Body of pancreas (tissue), 4 donors: ENCODE measurements around the gene DIDO1. TPM values are rescaled to one million over a fixed set of nuclear protein-coding genes. Genes with fewer than 3 reads are reported as not detected.

Experiments
- ATAC-seq: fragments of 150-250 bp; one replicate; pipeline ENCODE4 v1.9.1; 2016
- DNase-seq, 4 donors: peaks; one replicate each; pipeline ENCODE4 v3.0.0-alpha.2; 2019
- H3K27ac ChIP-seq, 4 donors: fragments of 200-600 bp; sonication (generic); 1 replicate in 3 of 4; 2 replicates in 1 of 4; pipeline versions ENCODE4 v1.5.1 to v1.6.1; 2016 to 2019; ENCODE audit warnings: mild to moderate bottlenecking in 1 of 4, mixed read lengths in 1 of 4, moderate library complexity in 1 of 4
- H3K27me3 ChIP-seq, 2 donors: fragments of 200-600 bp; sonication (generic); one replicate each; pipeline ENCODE4 v1.6.0; 2016; ENCODE audit warnings: mild to moderate bottlenecking in 1 of 2
- H3K36me3 ChIP-seq, 2 donors: fragments of 200-600 bp; sonication (generic); replicated peaks in 1 of 2; 2 replicates each; pipeline ENCODE4 v1.5.1; 2016; ENCODE audit warnings: low read depth in 2 of 2; ENCODE audit not compliant: insufficient read depth in 1 of 2
- H3K4me1 ChIP-seq: fragments of 200-600 bp; sonication (generic); one replicate; pipeline ENCODE4 v1.6.0; 2016
- H3K4me3 ChIP-seq, 2 donors: fragments of 200-600 bp; sonication (generic); 1 replicate in 1 of 2; 2 replicates in 1 of 2; pipeline ENCODE4 v1.5.1; 2016 to 2019
- H3K9me3 ChIP-seq, 3 donors: fragments of 200-600 bp; sonication (generic); 1 replicate in 2 of 3; 2 replicates in 1 of 3; pipeline ENCODE4 v1.5.1; 2016
- POLR2A ChIP-seq, 3 donors: fragments of 450-650 bp; IDR thresholded peaks; one replicate each; pipeline ENCODE4 v1.6.1; 2016; ENCODE audit warnings: antibody characterized with exemption in 3 of 3, mild to moderate bottlenecking in 2 of 3
- WGBS, 2 donors: methylation state at CpG; one replicate each; pipeline ENCODE4 v1.1.5; 2017; 5-methylcytosine and 5-hydroxymethylcytosine counted together
- intact Hi-C: fragments of 100-400 bp; cut with DNase I; formaldehyde crosslinking; loops from one replicate; pipeline ENCODE4 v1.15.1; 2023
- total RNA-seq, 2 donors: library from RNA; depleted of rRNA; stranded (reverse); fragments of >200 nt; gene quantifications; one replicate each; pipeline ENCODE4 v1.1.0, GENCODE V29; 2016
- TF ChIP-seq, protein P1 (sequence below), 7 experiments: fragments of 450-650 bp in 4 of 7; fragments of 200-600 bp in 3 of 7; sonication (generic) in 3 of 7; IDR thresholded peaks; one replicate each; pipeline ENCODE4 v1.5.1; 2016 to 2019; ENCODE audit warnings: antibody characterized with exemption in 7 of 7

DIDO1 gene
- total RNA-seq, 2 donors from 2014 or later, result 38.4 to 51.7 TPM

DNA sequence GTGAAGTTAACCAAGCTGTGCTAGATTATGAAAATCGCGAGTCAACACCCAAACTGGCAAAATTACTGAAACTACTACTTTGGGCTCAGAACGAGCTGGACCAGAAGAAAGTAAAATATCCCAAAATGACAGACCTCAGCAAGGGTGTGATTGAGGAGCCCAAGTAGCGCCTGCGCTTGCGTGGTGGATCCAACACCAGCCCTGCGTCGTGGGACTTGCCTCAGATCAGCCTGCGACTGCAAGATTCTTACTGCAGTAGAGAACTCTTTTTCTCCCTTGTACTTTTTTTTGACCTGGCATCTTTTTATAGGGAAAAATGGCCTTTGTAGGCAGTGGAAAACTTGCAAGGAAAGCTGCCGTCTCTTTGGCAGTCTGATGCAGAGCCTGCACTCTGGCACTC lies 18.4 kb upstream of the DIDO1 start:
- Histone ChIP-seq H3K36me3 (peaks cover 0 to 25% of the 10 kb centered on the region in 2 donors), H3K9me3 (no peaks in the 10 kb centered on the region), H3K4me1 (peaks cover 11% of the 10 kb centered on the region), H3K27ac (no peak overlapping the region), H3K27me3 (no peaks in the 10 kb centered on the region), H3K4me3 (no peak overlapping the region)
- ATAC-seq, result no peak
- DNase-seq, result no peak
- 89 to 95% methylated on average over 10 of the region's 10 CpGs for WGBS, 2 donors
- TF ChIP-seq POLR2A (IDR thresholded peaks at IDR 0.05), result no peak
- TF ChIP-seq, protein P1, sequence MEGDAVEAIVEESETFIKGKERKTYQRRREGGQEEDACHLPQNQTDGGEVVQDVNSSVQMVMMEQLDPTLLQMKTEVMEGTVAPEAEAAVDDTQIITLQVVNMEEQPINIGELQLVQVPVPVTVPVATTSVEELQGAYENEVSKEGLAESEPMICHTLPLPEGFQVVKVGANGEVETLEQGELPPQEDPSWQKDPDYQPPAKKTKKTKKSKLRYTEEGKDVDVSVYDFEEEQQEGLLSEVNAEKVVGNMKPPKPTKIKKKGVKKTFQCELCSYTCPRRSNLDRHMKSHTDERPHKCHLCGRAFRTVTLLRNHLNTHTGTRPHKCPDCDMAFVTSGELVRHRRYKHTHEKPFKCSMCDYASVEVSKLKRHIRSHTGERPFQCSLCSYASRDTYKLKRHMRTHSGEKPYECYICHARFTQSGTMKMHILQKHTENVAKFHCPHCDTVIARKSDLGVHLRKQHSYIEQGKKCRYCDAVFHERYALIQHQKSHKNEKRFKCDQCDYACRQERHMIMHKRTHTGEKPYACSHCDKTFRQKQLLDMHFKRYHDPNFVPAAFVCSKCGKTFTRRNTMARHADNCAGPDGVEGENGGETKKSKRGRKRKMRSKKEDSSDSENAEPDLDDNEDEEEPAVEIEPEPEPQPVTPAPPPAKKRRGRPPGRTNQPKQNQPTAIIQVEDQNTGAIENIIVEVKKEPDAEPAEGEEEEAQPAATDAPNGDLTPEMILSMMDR (IDR thresholded peaks at IDR 0.05), result no peak
- intact Hi-C loops, result no loop called here

- WGBS, 2 donors, result 89 to 93% methylated on average over 8 of the region's 8 CpGs
These were observed 17.9 kb upstream of the DIDO1 start for GRCh38 chr20:62944184-62944583.

DNA sequence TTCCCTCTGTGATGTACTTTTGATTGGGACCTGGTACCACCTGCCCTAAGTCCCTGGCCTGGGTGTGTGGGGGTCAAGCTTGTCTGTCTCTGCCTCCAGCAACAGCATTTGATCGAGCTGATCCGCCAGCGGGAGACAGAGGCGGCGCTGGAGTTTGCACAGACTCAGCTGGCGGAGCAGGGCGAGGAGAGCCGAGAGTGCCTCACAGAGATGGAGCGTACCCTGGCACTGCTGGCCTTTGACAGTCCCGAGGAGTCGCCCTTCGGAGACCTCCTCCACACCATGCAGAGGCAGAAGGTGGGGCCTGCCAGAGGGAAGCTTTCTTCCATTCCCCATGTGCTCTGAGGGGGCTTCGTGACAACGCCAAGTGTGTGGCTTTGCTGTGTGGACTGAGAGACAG lies 17.1 kb upstream of the DIDO1 start:
- peaks cover 0 to 25% of the 10 kb centered on the region in 2 donors for H3K36me3 ChIP-seq
- intact Hi-C loops, result no loop called here
- no peak for TF ChIP-seq POLR2A (IDR thresholded peaks at IDR 0.05)
- TF ChIP-seq, protein P1 (IDR thresholded peaks at IDR 0.05), result no peak
- peaks cover 19% of the 10 kb centered on the region for H3K4me1 ChIP-seq
- DNase-seq, result no peak
- 87 to 99% methylated on average over 9 of the region's 14 CpGs for WGBS, 2 donors
- no peaks in the 10 kb centered on the region for H3K27me3 ChIP-seq
- H3K27ac ChIP-seq, result no peak overlapping the region
- no peaks in the 10 kb centered on the region for H3K9me3 ChIP-seq
- no peak overlapping the region for H3K4me3 ChIP-seq
- no peak for ATAC-seq

More at GRCh38 chr20:62944184-62944583, 17.9 kb upstream of the DIDO1 start:
- ATAC-seq (no peak), DNase-seq (no peak)
- Histone ChIP-seq H3K9me3 (no peaks in the 10 kb centered on the region), H3K27me3 (no peaks in the 10 kb centered on the region), H3K27ac (no peak overlapping the region), H3K4me1 (peaks cover 17% of the 10 kb centered on the region), H3K4me3 (no peak overlapping the region), H3K36me3 (peaks cover 0 to 25% of the 10 kb centered on the region in 2 donors)
- TF ChIP-seq POLR2A (IDR thresholded peaks at IDR 0.05), result no peak
- TF ChIP-seq, protein P1 (IDR thresholded peaks at IDR 0.05), result no peak
- intact Hi-C loops, result no loop called here

- WGBS, 2 donors, result 76 to 82% methylated on average over 2 of the region's 2 CpGs
- H3K9me3 ChIP-seq, result no peaks in the 10 kb centered on the region
- H3K27ac ChIP-seq, result no peak overlapping the region
- no peak overlapping the region for H3K4me3 ChIP-seq
- TF ChIP-seq, protein P1 (IDR thresholded peaks at IDR 0.05), result no peak
- TF ChIP-seq POLR2A (IDR thresholded peaks at IDR 0.05), result no peak
- intact Hi-C loops, result no loop called here
- no peaks in the 10 kb centered on the region for H3K27me3 ChIP-seq
- H3K36me3 ChIP-seq, result peaks cover 0 to 25% of the 10 kb centered on the region in 2 donors
- peaks cover 19% of the 10 kb centered on the region for H3K4me1 ChIP-seq
- DNase-seq, result no peak
- ATAC-seq, result no peak
These were observed 16.2 kb upstream of the DIDO1 start for GRCh38 chr20:62942456-62942855.

GRCh38 chr20:62941792-62942191 lies 15.5 kb upstream of the DIDO1 start:
- intact Hi-C loops, result no loop called here
- Histone ChIP-seq H3K36me3 (peaks cover 0 to 25% of the 10 kb centered on the region in 2 donors), H3K27ac (no peak overlapping the region), H3K27me3 (no peaks in the 10 kb centered on the region), H3K4me3 (no peak overlapping the region), H3K4me1 (peaks cover 15% of the 10 kb centered on the region), H3K9me3 (no peaks in the 10 kb centered on the region)
- DNase-seq (no peak), ATAC-seq (no peak)
- 86 to 92% methylated on average over 1 of the region's 1 CpG for WGBS, 2 donors
- TF ChIP-seq, protein P1 (IDR thresholded peaks at IDR 0.05), result no peak
- no peak for TF ChIP-seq POLR2A (IDR thresholded peaks at IDR 0.05)
